ENCODE data around the gene RNU1-2.
A peak's percentile ranks its signal among the peaks of the same experiment; 100 is the strongest.
"Not testable (repeated sequence)": the region's sequence is repeated elsewhere in the genome, so short reads cannot be mapped to it uniquely, and the experiment has no call there.

Gene RNU1-2

GRCh38 chr1:16905868-16906702 is 10.3 kb downstream of the RNU1-2 start:
- TF ChIP-seq CTCF (IDR thresholded peaks at IDR 0.05; ENCODE audit: low read depth, low read length, missing control alignments) = no peak
- no peak for DNase-seq (ENCODE audit: low read depth)
- H3K4me3 ChIP-seq (ENCODE audit: low read depth, low read length) = no peak overlapping the region
- in situ Hi-C loops (cut with HindIII; ENCODE audit: low sequenced_read_pairs) = no loop called here

GRCh38 chr1:16906873-16907272 is 11.1 kb downstream of the RNU1-2 start:
- no peak for TF ChIP-seq CTCF (IDR thresholded peaks at IDR 0.05; ENCODE audit: low read depth, low read length, missing control alignments)
- in situ Hi-C loops (cut with HindIII; ENCODE audit: low sequenced_read_pairs) = no loop called here
- H3K4me3 ChIP-seq (ENCODE audit: low read depth, low read length) = no peak overlapping the region
- no peak for DNase-seq (ENCODE audit: low read depth)

GRCh38 chr1:16907870-16908758 is 12.3 kb downstream of the RNU1-2 start:
- in situ Hi-C loops (cut with HindIII; ENCODE audit: low sequenced_read_pairs) = no loop called here
- no peak for TF ChIP-seq CTCF (IDR thresholded peaks at IDR 0.05; ENCODE audit: low read depth, low read length, missing control alignments)
- no peak overlapping the region for H3K4me3 ChIP-seq (ENCODE audit: low read depth, low read length)
- no peak for DNase-seq (ENCODE audit: low read depth)

DNA sequence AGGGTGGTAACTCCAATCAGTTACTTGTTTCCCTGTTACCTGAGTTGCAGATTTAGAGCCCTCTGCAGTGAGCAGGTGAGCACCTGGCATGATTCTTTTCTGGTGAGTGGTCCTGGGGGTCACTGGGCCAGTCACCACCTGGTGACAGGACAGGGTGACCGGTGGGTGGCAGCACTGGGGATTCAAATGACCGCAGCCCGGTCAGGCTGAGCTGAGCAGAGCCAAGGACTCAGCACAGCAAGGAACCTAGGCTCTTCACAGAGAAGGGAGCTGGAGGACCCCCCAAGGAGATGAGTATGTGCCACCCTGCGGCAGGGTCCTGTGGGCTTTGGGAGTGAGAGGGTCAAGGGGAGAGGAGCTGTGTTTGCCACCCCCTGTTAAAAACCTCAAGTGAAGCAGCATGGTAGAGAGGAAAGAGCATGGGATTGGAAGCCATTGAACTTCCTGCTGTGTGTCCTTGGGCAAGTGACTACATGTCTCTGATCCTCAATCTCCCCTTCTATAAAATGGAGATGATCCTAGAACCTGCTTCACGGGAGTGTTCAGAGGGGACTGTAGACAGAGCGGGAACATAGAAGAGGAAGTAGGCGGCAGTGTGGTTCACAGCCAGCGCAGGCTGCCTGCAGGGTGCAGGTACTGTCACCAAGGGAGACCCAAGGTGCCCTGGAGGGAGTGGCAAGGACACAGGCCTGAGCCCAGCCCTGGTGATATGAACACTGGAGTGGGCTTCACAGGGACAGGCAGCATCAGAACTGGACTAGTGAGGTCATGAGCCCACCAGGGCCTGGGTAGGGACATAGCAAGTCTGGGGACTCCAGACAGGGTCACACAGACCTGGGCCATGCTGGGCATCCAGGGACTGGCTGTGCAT is 16.3 kb downstream of the RNU1-2 start:
- H3K4me3 ChIP-seq (ENCODE audit: low read depth, low read length); in situ Hi-C loops (cut with HindIII; ENCODE audit: low sequenced_read_pairs); DNase-seq (ENCODE audit: low read depth): not testable (repeated sequence)

DNA sequence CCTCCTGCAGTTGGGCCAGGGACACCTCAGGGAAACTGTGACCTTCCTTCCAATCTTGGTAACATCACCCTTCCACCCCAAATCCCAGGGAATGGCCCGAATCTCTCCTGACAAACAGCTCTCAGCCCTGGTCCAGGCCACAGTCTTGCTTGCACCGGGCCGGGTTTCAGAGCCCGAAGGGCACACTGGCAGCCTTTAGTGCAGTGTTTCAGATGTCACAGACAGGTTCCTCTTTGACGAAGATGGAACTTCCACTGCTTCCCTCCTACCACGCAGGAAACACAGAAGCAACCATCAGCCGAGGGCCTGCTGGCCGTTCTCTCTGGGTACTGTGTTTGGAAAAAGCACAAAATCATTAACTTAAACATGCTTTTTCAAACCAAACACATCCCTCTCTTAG is 17.0 kb downstream of the RNU1-2 start:
- H3K4me3 ChIP-seq (ENCODE audit: low read depth, low read length); DNase-seq (ENCODE audit: low read depth); in situ Hi-C loops (cut with HindIII; ENCODE audit: low sequenced_read_pairs): not testable (repeated sequence)

DNA sequence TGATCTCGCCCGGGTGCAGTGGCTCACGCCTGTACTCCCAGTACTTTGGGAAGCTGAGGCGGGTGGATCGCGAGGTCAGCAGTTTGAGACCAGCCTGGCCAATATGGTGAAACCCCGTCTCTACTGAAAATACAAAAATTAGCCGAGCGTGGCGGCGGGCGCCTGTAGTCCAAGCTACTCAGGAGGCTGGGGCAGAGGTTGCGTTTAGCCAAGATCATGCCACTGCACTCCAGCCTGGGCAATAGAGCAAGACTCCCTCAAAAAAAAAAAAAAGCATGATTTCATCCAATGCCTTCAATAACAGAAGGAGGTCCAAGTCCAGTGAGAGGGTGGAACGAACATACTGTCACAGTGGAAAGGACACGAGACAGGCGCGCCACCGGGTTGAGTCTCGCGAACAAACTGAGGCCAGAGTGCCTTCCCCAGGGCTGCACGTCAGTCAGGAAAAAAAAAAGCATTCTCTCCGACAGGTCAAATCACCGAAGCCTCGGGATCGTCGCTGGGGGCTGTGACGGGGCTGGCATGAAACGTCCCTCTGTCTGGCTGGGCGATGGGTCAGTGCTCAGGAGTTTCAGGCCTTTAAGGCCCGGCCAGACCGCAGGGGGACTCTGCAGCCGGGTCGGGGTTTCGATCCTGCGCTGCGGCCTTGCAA is 17.5 kb downstream of the RNU1-2 start:
- no peak for DNase-seq (ENCODE audit: low read depth)
- H3K4me3 ChIP-seq (ENCODE audit: low read depth, low read length) = peak overlapping the region; percentile 55
- in situ Hi-C loops (cut with HindIII; ENCODE audit: low sequenced_read_pairs) = no loop called here
- no peak for TF ChIP-seq CTCF (IDR thresholded peaks at IDR 0.05; ENCODE audit: low read depth, low read length, missing control alignments)
